ENCODE measurements around the gene ZSCAN26. TPM values are rescaled to one million over a fixed set of nuclear protein-coding genes. Genes with fewer than 3 reads are reported as not detected.

ZSCAN26 gene
- total RNA-seq, 1 donor, result 20.8 TPM

- no peak for TF ChIP-seq CTCF (IDR thresholded peaks at IDR 0.05; ENCODE audit: insufficient read depth, low read length)
Measured at GRCh38 chr6:28267695-28268059, 734 bp downstream of the ZSCAN26 start.

GRCh38 chr6:28269492-28269891 is 2.5 kb downstream of the ZSCAN26 start:
- peak; percentile 88 for DNase-seq (ENCODE audit: low read depth)
- TF ChIP-seq CTCF (IDR thresholded peaks at IDR 0.05; ENCODE audit: insufficient read depth, low read length), result no peak
- no peak overlapping the region for H3K4me3 ChIP-seq (ENCODE audit: low read depth, low read length)

More at GRCh38 chr6:28267695-28268059, 734 bp downstream of the ZSCAN26 start:
- no peak for DNase-seq (ENCODE audit: low read depth)
- H3K4me3 ChIP-seq (ENCODE audit: low read depth, low read length), result peak overlapping the region; percentile 69

DNA sequence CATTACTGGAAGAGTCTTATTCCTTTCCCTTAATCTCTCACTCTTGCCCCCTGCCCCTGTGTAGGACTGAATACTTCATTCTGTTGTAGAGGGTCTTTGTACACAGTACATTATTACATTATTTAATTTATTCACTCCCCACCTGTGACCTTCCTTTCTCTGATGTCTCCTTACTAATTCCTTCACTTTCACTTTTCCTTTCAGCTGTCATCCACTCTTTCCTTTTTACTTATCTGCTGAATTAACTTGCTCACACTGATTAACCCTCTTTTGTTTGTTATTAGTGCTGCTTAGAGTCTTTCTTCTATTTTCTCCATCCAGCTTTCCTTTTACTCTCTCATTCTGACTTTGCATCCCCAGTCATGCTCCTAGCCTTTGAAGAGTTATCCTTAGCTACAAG is 7.9 kb downstream of the ZSCAN26 start:
- H3K4me3 ChIP-seq (ENCODE audit: low read depth, low read length), result no peak overlapping the region
- DNase-seq (ENCODE audit: low read depth), result no peak
- no peak for TF ChIP-seq CTCF (IDR thresholded peaks at IDR 0.05; ENCODE audit: insufficient read depth, low read length)

DNA sequence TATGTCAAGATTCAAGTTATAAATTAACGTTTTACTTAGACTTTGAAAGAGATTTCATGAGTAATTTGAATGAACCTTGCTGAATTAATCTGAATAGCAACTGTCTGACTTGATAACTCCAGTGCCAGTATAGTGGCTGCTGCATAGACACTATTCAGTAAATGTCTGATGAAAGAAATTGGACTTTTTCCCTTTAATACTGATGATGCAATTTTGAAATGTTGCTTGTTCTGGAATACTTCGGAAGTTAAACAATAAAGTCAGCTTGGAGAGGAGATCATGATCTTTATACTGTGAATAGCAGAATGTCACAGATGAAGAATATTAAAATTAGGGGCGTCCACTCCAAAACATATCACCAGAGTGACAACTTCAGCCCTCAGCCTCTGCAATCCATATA is 10.8 kb downstream of the ZSCAN26 start:
- peak; percentile 32 for DNase-seq (ENCODE audit: low read depth)

GRCh38 chr6:28280595-28281287 is 13.8 kb downstream of the ZSCAN26 start:
- H3K4me3 ChIP-seq (ENCODE audit: low read depth, low read length), result peak overlapping the region; percentile 75
- no peak for DNase-seq (ENCODE audit: low read depth)
- TF ChIP-seq CTCF (IDR thresholded peaks at IDR 0.05; ENCODE audit: insufficient read depth, low read length), result no peak

More for the DNA sequence above, 10.8 kb downstream of the ZSCAN26 start:
- TF ChIP-seq CTCF (IDR thresholded peaks at IDR 0.05; ENCODE audit: insufficient read depth, low read length), result no peak
- H3K4me3 ChIP-seq (ENCODE audit: low read depth, low read length), result no peak overlapping the region

GRCh38 chr6:28281288-28282064 is 14.5 kb downstream of the ZSCAN26 start, which contains the start of gene PGBD1:
TSS of gene PGBD1 (plus strand) at chr6:28281572. CDS start at chr6:28283814, 2,242 bp downstream.
- peak within 1 kb of the TSS; percentile 75 for H3K4me3 ChIP-seq (ENCODE audit: low read depth, low read length)
- DNase-seq (ENCODE audit: low read depth), result peak; percentile 73
- TF ChIP-seq CTCF (IDR thresholded peaks at IDR 0.05; ENCODE audit: insufficient read depth, low read length), result no peak
